Measurements from ENCODE around the gene CFAP141.

- TF ChIP-seq SP1 (IDR thresholded peaks at IDR 0.05) = no peak
- no peak for TF ChIP-seq HDGF (IDR thresholded peaks at IDR 0.05; ENCODE audit: borderline replicate concordance)
- TF ChIP-seq ZNF384 (IDR thresholded peaks at IDR 0.05) = no peak
- TF ChIP-seq FOXA1 (IDR thresholded peaks at IDR 0.05) = no peak
- no peak for TF ChIP-seq TARDBP (IDR thresholded peaks at IDR 0.05)
- TF ChIP-seq CTBP1 (IDR thresholded peaks at IDR 0.05; ENCODE audit: borderline replicate concordance) = no peak
- TF ChIP-seq FOXM1 (IDR thresholded peaks at IDR 0.05; ENCODE audit: borderline replicate concordance) = no peak
- TF ChIP-seq BHLHE40 (IDR thresholded peaks at IDR 0.05; ENCODE audit: borderline replicate concordance) = no peak
- TF ChIP-seq NFRKB (IDR thresholded peaks at IDR 0.05) = no peak
- TF ChIP-seq PKNOX1 (IDR thresholded peaks at IDR 0.05) = no peak
Measured at GRCh38 chr1:154170547-154171222, 35.4 kb downstream of the CFAP141 start.

All from HEK293T (cell line).